Umbilical cord (tissue), 2 donors: ENCODE measurements around the gene TIGD3. TPM values are rescaled to one million over a fixed set of nuclear protein-coding genes. Genes with fewer than 3 reads are reported as not detected.
A peak's percentile ranks its signal among the peaks of the same experiment; 100 is the strongest.

ENCODE experiments used
- DNase-seq: peaks from one replicate; pipeline ENCODE4 v3.0.0-alpha.2; 2015; ENCODE audit warnings: low spot score
- total RNA-seq: library from RNA; depleted of rRNA; stranded (reverse); fragments of >200 nt; gene quantifications from one replicate; pipeline ENCODE4 v1.2.3, GENCODE V29; 2014; ENCODE audit warnings: low replicate concordance; ENCODE audit not compliant: insufficient read depth

Gene TIGD3
- total RNA-seq, 1 donor from 2014 or later, result 1.4 TPM

DNA sequence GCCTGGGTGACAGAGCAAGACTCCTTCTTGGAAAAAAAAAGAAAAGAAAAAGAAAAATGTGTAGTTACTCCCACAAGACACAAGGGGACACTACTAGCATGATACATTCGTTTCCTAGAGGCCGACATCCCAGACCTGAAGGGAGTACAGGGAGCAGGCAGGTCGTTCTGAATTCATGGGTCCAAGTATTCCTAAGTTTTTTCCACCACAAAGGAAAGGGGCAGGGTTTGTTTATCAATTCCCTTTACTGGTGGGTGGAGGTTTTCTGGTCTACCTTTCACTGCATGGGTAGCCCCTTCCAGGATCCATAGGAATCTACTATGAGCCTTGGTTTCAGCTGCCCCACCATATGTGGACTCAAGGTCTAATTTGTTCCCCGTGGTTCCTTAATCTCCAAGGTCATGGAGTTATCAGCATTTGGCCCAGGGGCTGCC lies 11.8 kb downstream of the TIGD3 start:
- peak; percentile 81 for DNase-seq

DNA sequence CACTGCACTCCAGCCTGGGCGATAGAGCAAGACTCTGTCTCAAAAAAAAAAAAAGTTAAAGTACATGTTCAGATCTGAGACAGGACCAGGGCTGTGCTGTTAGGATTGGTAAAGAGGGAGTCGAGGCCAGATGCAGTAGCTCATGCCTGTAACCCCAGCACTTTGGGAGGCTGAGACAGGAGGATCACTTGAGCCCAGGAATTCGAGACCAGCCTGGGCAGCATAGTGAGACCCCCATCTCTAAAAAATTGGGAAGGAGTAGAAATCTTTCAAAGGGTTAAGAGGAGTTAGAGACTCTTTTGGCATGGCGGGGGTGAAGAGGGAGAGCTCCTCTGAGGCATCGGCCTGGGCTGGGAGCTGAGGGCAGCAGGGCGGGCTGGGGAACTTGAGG lies 16.1 kb downstream of the TIGD3 start:
- DNase-seq, result no peak

GRCh38 chr11:65373839-65374580 lies 19.5 kb downstream of the TIGD3 start:
- no peak for DNase-seq

DNA sequence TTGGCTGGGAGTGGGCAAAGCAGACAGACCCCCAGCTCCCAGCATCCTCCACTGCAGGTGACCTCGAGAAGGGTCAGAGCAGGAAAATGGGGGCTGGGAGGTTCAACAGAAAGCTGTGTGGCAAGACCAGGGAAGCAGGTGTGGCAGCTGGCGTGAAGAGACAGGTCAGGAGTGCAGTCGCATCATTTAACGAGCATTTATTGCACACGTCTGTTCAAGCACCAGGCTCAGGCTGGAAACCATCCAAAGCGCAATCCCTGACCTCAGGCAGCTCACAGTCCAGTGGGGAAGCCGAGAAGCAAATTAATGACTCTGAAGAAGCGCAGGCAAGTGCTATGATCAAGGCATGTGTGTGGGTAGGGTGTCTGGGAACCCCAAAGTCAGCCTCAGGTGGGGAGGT lies 20.5 kb downstream of the TIGD3 start:
- DNase-seq, result no peak

GRCh38 chr11:65376138-65376713 lies 21.7 kb downstream of the TIGD3 start:
- DNase-seq, result no peak

- no peak for DNase-seq
Measured at GRCh38 chr11:65377036-65377435, 22.5 kb downstream of the TIGD3 start.

DNA sequence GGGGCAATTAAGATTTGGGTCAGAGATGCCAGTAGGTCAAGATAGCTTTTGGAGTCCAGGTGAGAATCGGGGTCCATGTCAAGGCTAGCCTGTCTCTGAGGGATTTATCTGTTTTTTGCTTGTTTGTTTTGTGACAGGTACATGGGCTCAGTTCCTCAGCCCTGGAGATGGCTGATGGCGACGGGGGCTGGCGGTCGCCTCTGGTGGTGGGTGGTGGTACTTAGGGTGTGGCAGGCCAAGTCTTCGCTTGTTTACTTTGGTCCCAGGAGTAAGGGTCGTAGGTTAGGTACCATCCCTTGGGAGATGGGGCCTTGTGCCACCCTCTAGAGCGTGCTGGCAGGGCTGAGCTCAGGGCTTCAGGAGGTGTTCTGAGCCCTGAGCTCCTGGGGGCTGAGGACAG lies 23.2 kb downstream of the TIGD3 start:
- no peak for DNase-seq

DNA sequence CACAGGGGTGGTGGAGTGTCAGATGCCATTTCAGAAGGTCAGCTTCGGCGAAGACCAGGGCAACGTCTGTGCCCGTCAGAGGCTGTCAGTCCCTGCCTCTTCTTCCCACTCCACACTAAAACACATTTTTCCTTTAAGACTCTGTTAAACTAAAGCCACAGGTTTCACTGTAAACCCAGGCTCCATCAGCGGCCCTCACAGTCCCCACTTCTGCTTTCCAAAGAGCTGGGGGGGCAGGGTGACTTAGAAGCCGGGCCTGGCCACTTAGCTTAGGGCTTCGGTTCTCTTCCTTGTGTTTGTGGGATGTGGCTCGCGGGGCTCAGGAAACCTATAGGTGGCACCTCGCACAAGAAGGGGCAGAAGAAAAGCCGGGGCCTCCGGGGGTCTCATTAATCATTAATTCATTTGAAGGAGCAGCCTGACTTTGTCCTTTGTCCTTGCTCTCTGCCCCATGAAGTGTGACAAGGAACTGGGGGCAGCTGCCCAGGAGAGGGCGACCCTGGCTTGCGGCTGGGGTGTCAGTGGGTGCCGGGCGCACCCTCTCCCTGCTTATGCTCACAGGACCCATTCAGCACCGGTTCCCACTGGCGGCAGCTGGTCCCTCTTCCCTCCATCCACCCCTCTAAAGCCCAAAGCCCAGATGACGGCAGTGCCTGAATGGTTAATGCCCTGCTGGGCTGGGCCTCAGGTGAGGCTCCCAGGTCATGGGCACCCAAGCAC lies 23.8 kb downstream of the TIGD3 start:
- DNase-seq, result no peak

DNA sequence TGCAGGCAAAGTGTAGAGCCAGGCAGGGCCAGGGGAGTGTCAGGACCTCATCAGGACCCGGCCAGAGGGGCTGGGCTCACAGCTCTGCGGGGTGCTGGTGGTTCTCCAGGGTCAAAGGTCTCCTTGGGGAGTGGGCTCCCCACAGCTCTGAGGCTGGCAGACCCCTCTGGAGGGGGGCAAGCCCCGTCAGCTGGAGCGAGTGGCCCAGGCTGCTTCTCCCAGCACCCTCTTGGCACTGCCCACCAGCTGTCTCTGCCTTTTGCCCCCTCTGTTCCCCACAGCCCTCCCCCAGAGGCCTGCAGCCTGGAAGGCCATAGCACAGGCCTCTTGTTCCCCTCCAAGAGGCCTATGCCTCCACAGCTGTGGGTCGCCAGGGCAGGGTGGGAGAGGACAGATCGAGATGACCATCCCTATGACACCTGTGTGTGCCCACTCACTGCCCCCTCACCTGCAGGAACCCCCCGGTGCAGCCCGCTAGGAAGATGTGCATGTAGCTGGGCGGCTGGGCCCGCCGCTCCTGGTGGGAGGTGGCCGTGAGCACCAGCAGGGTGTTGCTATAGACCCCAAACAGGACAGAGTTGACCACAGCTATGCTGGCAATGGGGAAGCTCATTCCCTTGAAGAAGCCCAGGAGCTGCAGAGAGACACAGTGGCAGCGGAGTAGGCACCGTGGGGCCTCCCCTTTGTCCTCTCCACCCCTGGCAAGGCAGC lies 24.5 kb downstream of the TIGD3 start:
- no peak for DNase-seq

GRCh38 chr11:65379698-65380459 lies 25.3 kb downstream of the TIGD3 start:
- DNase-seq, result no peak

- DNase-seq, result no peak
Measured at GRCh38 chr11:65380460-65381119, 26.0 kb downstream of the TIGD3 start.

DNA sequence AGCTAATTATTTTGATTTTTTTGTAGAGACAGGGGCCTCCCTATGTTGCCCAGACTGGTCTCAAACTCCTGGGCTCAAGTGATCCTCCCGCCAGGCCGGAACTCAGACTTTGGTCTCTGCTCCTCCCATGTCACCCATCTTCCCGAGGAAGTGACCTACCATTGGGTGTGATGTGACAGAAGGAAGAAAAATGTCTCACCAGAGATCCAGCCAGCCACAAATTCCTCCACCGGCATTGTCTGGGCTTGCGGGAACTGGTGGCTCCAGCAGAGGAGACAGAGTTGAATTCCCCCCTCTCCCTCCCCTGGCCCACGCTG lies 27.1 kb downstream of the TIGD3 start:
- DNase-seq, result peak; percentile 80

GRCh38 chr11:65382033-65382803 lies 27.7 kb downstream of the TIGD3 start, which contains the start of gene SLC25A45:
TSS of gene SLC25A45 (minus strand) at chr11:65382646. CDS start at chr11:65381951, 695 bp downstream.
- peak; percentile 98 for DNase-seq

- DNase-seq, result no peak
Measured at GRCh38 chr11:65382804-65383368, 28.3 kb downstream of the TIGD3 start.

DNA sequence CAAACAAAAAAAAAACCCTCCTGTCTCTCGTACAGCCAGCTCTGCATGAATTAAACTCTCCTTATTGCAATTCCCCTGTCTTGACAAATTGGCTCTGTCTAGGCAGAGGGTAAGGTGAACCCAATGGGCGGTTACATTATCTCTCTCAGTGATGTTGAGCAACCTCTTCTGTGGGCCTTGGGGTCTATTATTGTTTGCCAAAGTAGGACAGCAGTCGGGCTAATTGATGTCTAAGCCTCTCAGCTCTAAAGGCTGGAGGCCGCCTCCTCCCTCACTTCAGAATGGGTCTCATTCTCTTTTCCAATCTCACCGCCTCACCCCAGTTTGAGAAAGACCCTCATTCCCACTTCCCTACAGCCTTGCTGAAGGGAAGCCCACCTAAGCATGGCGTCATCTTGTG lies 29.2 kb downstream of the TIGD3 start:
- DNase-seq, result no peak

GRCh38 chr11:65384301-65384889 lies 29.8 kb downstream of the TIGD3 start:
- peak; percentile 34 for DNase-seq

- DNase-seq, result peak; percentile 89
Measured at GRCh38 chr11:65386307-65387140, 32.0 kb downstream of the TIGD3 start, which contains the start of gene FRMD8. TSS of gene FRMD8 (plus strand) at chr11:65386637. CDS start at chr11:65387037, 400 bp downstream.

DNA sequence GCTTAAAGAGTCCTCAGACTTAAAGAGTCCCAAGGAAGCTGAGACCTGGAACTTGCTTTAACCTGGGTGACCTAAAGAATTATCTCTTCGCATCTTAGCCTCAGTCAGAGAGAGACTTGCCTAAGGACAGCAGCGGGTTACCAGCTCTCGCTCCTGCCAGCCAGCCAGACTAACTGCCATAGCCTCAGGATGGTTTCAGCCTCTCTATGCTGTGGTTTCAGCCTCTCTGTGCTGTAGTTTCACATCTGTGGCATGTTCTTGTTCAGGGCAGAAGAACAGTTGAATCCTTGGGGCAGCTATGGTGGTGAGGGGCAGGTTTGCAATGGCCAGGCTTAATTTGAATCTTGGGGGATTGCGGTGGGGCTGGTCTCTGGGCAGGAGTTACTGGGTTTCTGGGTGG lies 34.2 kb downstream of the TIGD3 start:
- no peak for DNase-seq
